Keratinocyte (primary cell): Measurements from ENCODE around the gene FUZ. TPM values are rescaled to one million over a fixed set of nuclear protein-coding genes. Genes with fewer than 3 reads are reported as not detected.

Source experiments
- DNase-seq: peaks from one replicate; pipeline ENCODE4 v3.0.0-alpha.2; 2011; ENCODE audit warnings: low read depth, missing footprints, low spot score
- FAIRE-seq: peaks from 2 replicates; lab custom pipeline; 2011; peaks lifted over from hg19 to GRCh38; lab: Jason Lieb, UNC
- H2AFZ ChIP-seq: 2 replicates; pipeline ENCODE4 v1.6.0; 2012; ENCODE audit warnings: low read length, control low read depth, inconsistent platforms; ENCODE audit not compliant: control insufficient read depth
- H3K27ac ChIP-seq: 2 replicates; pipeline ENCODE4 v1.5.1; 2011; ENCODE audit warnings: low read length; ENCODE audit not compliant: control insufficient read depth, insufficient read depth
- H3K27me3 ChIP-seq: 3 replicates; pipeline ENCODE4 v1.6.0; 2011; ENCODE audit warnings: low read length; ENCODE audit not compliant: control insufficient read depth, insufficient read depth; ENCODE audit errors: extremely low read depth
- H3K36me3 ChIP-seq, 2 experiments: 2 replicates in 1 of 2; 3 replicates in 1 of 2; pipeline ENCODE4 v1.5.1; 2011; ENCODE audit warnings: low read length in 2 of 2, mild to moderate bottlenecking in 1 of 2; ENCODE audit not compliant: control insufficient read depth in 2 of 2, insufficient read depth in 2 of 2; ENCODE audit errors: extremely low read depth in 1 of 2
- H3K4me1 ChIP-seq: 3 replicates; pipeline ENCODE4 v1.5.1; 2011; ENCODE audit warnings: low read length; ENCODE audit not compliant: control insufficient read depth, insufficient read depth; ENCODE audit errors: extremely low read depth
- H3K4me2 ChIP-seq: 3 replicates; pipeline ENCODE4 v1.6.0; 2011; ENCODE audit warnings: low read depth, low read length; ENCODE audit not compliant: control insufficient read depth, insufficient read depth; ENCODE audit errors: extremely low read depth
- H3K4me3 ChIP-seq, 3 experiments: fragments of 200-600 bp in 1 of 3; sonication (generic) in 1 of 3; 2 replicates in 2 of 3; 3 replicates in 1 of 3; pipeline ENCODE4 v1.5.1; 2011 to 2016; ENCODE audit warnings: low read length in 3 of 3, mild to moderate bottlenecking in 3 of 3, control low read depth in 2 of 3, inconsistent platforms in 1 of 3, low read depth in 1 of 3, mixed read lengths in 1 of 3, mixed run types in 1 of 3, moderate library complexity in 1 of 3; ENCODE audit not compliant: control insufficient read depth in 2 of 3, insufficient read depth in 2 of 3; ENCODE audit errors: extremely low read depth in 1 of 3
- H3K79me2 ChIP-seq: 2 replicates; pipeline ENCODE4 v1.6.0; 2012; ENCODE audit warnings: low read length; ENCODE audit not compliant: control insufficient read depth, insufficient read depth
- H3K9ac ChIP-seq: 3 replicates; pipeline ENCODE4 v1.6.0; 2011; ENCODE audit warnings: low read length; ENCODE audit not compliant: control insufficient read depth, insufficient read depth; ENCODE audit errors: extremely low read depth
- H3K9me1 ChIP-seq: 3 replicates; pipeline ENCODE4 v1.6.0; 2011; ENCODE audit warnings: low read length; ENCODE audit not compliant: control insufficient read depth, insufficient read depth; ENCODE audit errors: extremely low read depth
- H3K9me3 ChIP-seq: 2 replicates; pipeline ENCODE4 v1.5.1; 2012; ENCODE audit warnings: low read depth, low read length; ENCODE audit not compliant: control insufficient read depth
- H4K20me1 ChIP-seq: 3 replicates; pipeline ENCODE4 v1.6.0; 2011; ENCODE audit warnings: low read length; ENCODE audit not compliant: control insufficient read depth, insufficient read depth; ENCODE audit errors: extremely low read depth
- CTCF ChIP-seq, 3 experiments: IDR thresholded peaks in 1 of 3; conservative IDR thresholded peaks in 1 of 3; optimal IDR thresholded peaks in 1 of 3; 2 replicates in 2 of 3; 3 replicates in 1 of 3; pipeline versions ENCODE3 to v1.5.1; 2011; ENCODE audit warnings: low read length in 3 of 3, mild to moderate bottlenecking in 3 of 3, moderate library complexity in 2 of 3, control low read depth in 1 of 3, inconsistent platforms in 1 of 3; ENCODE audit not compliant: insufficient read depth in 2 of 3; ENCODE audit errors: extremely low read depth in 1 of 3
- EZH2 ChIP-seq: IDR thresholded peaks from one replicate; pipeline ENCODE4 v1.6.1; 2012; ENCODE audit warnings: inconsistent platforms, mild to moderate bottlenecking, low read length, moderate library complexity
- dilution Hi-C: fragments of 300-500 bp; cut with MboI; formaldehyde crosslinking; loops from one replicate; pipeline ENCODE4 v1.7.0; 2020; ENCODE audit warnings: low sequenced_read_pairs; ENCODE audit not compliant: extremely low pct_ligation_motif_present
- polyA plus RNA-seq, 5 experiments: library from polyadenylated mRNA; depleted of rRNA in 3 of 5; stranded (reverse) in 3 of 5; stranded (forward) in 1 of 5; unstranded in 1 of 5; fragments of >200 nt; gene quantifications; 1 replicate in 1 of 5; 2 replicates in 3 of 5; 3 replicates in 1 of 5; pipeline versions ENCODE4 v1.2.1 to v1.2.3, GENCODE V29; 2011 to 2012; ENCODE audit warnings: missing spikeins in 2 of 5, low read depth in 1 of 5, low replicate concordance in 1 of 5

The FUZ gene
- polyA plus RNA-seq, 1 donor (not counting 4 experiments of a cell fraction or from before 2014, with no cell fraction given), result 3.7 TPM

- DNase-seq (no peak), FAIRE-seq (no peak)
- H4K20me1 ChIP-seq, result peaks cover 5% of the 10 kb centered on the region
- H3K9me1 ChIP-seq, result peaks cover 3% of the 10 kb centered on the region
- no peak overlapping the region for H3K9ac ChIP-seq
- no peak overlapping the region for H3K4me3 ChIP-seq
- H3K27ac ChIP-seq, result no peak overlapping the region
- H3K27me3 ChIP-seq, result no peaks in the 10 kb centered on the region
- H2AFZ ChIP-seq, result no peak overlapping the region
- H3K9me3 ChIP-seq, result no peaks in the 10 kb centered on the region
- no peak for TF ChIP-seq CTCF (optimal IDR thresholded peaks at IDR 0.05 in 1 of 3, IDR thresholded peaks at IDR 0.05 in 1 of 3, conservative IDR thresholded peaks at IDR 0.05 in 1 of 3; ENCODE audit: extremely low read depth in 1 of 3, insufficient read depth in 2 of 3, low read length in 3 of 3)
- TF ChIP-seq EZH2, result no peak
- dilution Hi-C loops, result no loop called here
- H3K36me3 ChIP-seq, result peaks cover 7 to 10% of the 10 kb centered on the region in 2 experiments
- no peak overlapping the region for H3K4me2 ChIP-seq
- peaks cover 40% of the 10 kb centered on the region for H3K79me2 ChIP-seq
- peaks cover 7% of the 10 kb centered on the region for H3K4me1 ChIP-seq
Observed at GRCh38 chr19:49775742-49776370, 37.2 kb downstream of the FUZ start.

- TF ChIP-seq EZH2 (no peak), CTCF (optimal IDR thresholded peaks at IDR 0.05 in 1 of 3, IDR thresholded peaks at IDR 0.05 in 1 of 3, conservative IDR thresholded peaks at IDR 0.05 in 1 of 3; ENCODE audit: extremely low read depth in 1 of 3, insufficient read depth in 2 of 3, low read length in 3 of 3) (no peak)
- Histone ChIP-seq H3K9ac (no peak overlapping the region), H4K20me1 (peaks cover 5% of the 10 kb centered on the region), H3K36me3 (peaks cover 8 to 13% of the 10 kb centered on the region in 2 experiments), H3K9me3 (no peaks in the 10 kb centered on the region), H3K79me2 (peaks cover 48% of the 10 kb centered on the region), H3K4me2 (no peak overlapping the region), H2AFZ (no peak overlapping the region), H3K4me1 (peaks cover 7% of the 10 kb centered on the region), H3K27ac (no peak overlapping the region), H3K27me3 (no peaks in the 10 kb centered on the region), H3K4me3 (no peak overlapping the region), H3K9me1 (peaks cover 3% of the 10 kb centered on the region)
- dilution Hi-C loops, result no loop called here
- no peak for DNase-seq
- no peak for FAIRE-seq
Observed at GRCh38 chr19:49774969-49775368, 38.1 kb downstream of the FUZ start.
